HG03196 (cell line): Measurements from ENCODE around the gene ZFYVE16.
"Not testable (repeated sequence)": the region's sequence is repeated elsewhere in the genome, so short reads cannot be mapped to it uniquely, and the experiment has no call there.

ENCODE experiments used
- ATAC-seq: cut with Tn5 transposase; IDR thresholded peaks from one replicate; pipeline ENCODE4 v1.9.1; 2021; ENCODE audit not compliant: unreplicated experiment

The ZFYVE16 gene

DNA sequence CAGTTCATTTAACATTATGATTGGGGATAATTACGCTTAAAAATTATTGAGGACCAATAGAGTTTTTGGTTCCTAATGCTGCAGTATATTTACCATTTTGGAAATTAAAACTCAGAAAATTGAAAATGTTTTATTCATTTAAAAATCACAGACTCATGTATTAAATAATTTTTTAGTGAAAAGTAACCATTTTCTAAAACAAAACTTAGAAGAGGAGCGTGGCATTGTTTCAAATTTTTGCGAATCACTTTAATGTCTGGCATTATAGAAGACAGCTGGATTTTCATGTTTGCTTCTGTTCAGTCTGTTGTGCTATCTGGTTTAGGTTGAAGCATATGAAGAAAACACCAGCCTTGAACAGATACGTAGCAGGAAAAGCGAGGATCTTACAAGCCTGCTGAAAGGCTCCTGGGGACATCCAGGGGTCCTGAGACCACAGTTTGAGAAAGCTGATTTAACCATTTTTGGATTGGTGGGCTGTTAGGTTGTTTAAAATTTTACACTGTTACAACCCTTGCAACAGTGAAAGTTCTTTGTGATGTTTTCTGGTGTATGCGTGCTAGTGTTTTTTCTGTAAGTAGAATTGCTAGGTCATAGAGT, 1.6 kb downstream of the ZFYVE16 start:
- no peak for ATAC-seq

- ATAC-seq = no peak
Measured at GRCh38 chr5:80411589-80412219, 3.8 kb downstream of the ZFYVE16 start.

- no peak for ATAC-seq
Measured at GRCh38 chr5:80414113-80414512, 6.2 kb downstream of the ZFYVE16 start.

- no peak for ATAC-seq
Measured at GRCh38 chr5:80417973-80418372, 10.1 kb downstream of the ZFYVE16 start.

GRCh38 chr5:80424365-80424764, 16.5 kb downstream of the ZFYVE16 start:
- not testable (repeated sequence) for ATAC-seq

DNA sequence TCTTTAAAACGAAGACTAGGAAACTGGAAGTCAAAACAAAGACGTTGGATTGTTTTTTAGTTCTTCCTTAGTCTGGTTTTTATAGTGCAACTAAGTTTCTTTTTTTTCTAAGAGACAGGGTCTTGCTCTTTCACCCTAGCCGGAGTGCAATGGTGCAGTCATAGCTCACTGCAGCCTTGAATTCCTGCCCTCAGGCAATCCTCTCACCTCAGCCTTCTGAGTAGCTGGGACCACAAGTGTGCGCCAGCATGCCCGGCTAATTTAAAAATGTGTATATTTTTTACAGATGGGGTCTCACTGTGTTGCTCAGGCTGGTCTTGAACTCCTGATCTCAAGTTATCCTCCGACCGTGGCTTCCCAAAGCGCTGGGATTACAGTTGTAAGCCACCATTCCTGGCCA, 27.6 kb downstream of the ZFYVE16 start:
- no peak for ATAC-seq

DNA sequence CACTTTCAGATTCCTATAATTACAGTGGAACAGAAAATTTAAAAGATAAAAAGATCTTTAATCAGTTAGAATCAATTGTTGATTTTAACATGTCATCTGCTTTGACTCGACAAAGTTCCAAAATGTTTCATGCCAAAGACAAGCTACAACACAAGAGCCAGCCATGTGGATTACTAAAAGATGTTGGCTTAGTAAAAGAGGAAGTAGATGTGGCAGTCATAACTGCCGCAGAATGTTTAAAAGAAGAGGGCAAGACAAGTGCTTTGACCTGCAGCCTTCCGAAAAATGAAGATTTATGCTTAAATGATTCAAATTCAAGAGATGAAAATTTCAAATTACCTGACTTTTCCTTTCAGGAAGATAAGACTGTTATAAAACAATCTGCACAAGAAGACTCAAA, 29.5 kb downstream of the ZFYVE16 start:
- ATAC-seq = no peak

DNA sequence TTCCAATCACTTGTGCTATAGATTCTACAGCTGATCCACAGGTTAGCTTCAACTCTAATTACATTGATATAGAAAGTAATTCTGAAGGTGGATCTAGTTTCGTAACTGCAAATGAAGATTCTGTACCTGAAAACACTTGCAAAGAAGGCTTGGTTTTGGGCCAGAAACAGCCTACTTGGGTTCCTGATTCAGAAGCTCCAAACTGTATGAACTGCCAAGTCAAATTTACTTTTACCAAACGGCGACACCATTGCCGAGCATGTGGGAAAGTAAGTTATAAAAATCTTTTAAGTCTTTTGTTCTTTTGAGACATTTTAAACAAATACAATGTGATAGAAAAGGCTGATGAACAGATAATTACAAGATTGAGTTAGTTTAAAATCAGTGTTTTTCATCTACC, 30.9 kb downstream of the ZFYVE16 start:
- ATAC-seq = no peak

- no peak for ATAC-seq
Measured at GRCh38 chr5:80439213-80439612, 31.3 kb downstream of the ZFYVE16 start.

DNA sequence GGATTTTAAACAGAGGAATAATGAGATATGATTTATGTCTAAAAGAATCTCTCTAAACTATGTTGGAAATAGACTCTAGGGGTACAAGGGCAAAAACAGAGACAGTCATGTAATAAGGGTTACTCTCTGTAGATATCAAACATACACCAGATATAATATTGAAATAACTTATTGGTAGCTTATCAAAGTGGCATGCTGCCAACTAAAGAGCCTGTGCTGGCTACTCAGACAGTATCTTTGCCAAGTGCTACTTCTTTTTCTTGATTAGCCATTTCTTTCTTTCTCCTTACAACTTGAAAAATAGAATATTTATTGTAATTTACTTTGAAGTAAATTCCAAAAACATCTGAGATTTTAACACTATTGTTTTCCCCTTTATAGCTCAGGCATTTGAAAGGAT, 34.9 kb downstream of the ZFYVE16 start:
- no peak for ATAC-seq

GRCh38 chr5:80453366-80453765, 45.5 kb downstream of the ZFYVE16 start:
- ATAC-seq = no peak

DNA sequence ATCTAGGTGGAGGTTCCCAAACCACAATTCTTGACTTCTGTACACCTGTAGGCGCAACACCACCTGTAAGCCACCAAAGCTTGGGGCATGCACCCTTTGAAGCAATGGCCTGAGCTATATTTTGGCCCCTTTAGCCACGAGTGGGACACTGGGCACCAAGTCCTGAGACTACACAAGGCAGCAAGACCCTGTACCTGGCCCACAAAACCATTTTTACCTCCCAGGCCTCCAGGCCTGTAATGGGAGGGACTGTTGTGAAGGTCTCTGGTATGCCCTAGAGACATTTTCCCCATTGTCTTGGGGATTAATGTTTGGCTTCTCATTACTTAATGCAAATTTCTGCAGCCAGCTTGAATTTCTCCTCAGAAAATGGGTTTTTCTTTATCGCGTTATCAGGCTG, 55.4 kb downstream of the ZFYVE16 start:
- ATAC-seq = no peak

DNA sequence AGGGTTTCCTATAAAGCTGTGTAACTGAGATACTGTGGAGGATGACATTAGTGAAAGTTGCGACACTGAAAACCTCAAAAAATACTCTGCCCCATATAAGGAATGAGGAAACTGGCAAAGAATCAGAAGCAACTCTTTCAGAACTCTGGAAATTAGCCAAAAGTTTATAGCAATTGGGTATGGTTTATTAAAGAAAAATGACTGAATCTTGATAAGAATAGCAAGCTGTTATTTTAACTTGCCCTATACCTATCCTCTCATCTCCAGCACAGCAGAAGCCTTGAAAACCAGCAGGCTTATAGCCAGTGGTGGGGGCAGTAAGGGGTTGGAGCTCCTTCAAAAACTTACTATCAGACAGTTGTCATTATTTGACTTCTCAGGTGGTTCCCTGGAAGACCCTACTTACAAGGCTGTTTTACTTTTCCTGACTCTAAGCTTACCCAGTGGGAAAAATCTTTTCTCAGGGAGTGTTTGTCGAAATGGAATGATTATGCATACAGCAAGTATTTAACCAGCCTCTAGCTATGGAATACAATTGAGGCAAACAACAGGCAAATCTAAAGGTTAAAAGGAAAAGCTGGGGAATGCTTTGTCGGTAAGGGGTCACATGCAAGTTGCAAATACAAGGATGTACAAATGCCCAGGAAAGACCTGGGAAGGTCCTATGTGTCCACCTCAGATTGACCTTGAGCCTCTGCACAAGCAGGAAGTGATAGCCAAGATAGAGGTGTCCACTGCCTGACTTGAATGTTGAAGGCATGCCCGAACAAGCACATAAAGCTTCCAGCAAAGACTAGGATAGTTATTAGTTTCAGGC, 59.0 kb downstream of the ZFYVE16 start:
- ATAC-seq = no peak

- ATAC-seq = no peak
Measured at GRCh38 chr5:80468131-80468530, 60.3 kb downstream of the ZFYVE16 start.

- not testable (repeated sequence) for ATAC-seq
Measured at GRCh38 chr5:80470631-80471030, 62.8 kb downstream of the ZFYVE16 start.

- ATAC-seq = no peak
Measured at GRCh38 chr5:80474929-80475328, 67.1 kb downstream of the ZFYVE16 start.

GRCh38 chr5:80479713-80480112, 71.8 kb downstream of the ZFYVE16 start:
- no peak for ATAC-seq

DNA sequence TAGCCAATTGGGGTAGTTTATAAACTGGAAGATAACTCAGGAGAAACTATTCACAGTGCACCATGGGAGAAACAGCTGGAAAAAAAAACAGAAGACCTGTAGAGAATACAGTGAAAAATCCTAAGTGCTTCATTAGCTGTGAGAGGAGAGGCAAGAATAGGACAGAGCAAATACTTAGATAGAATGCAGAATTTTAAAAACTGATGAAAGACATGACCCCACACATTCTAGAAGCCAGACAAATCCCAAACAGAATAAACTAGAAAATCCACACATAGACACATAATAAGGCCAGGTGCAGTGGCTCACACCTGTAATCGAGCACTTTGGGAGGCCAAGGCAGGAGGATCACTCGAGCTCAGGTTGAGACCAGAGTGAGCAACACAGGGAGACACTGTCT, 72.5 kb downstream of the ZFYVE16 start:
- ATAC-seq = no peak

- peak; percentile 72 for ATAC-seq
Measured at GRCh38 chr5:80481019-80481893, 73.4 kb downstream of the ZFYVE16 start.

DNA sequence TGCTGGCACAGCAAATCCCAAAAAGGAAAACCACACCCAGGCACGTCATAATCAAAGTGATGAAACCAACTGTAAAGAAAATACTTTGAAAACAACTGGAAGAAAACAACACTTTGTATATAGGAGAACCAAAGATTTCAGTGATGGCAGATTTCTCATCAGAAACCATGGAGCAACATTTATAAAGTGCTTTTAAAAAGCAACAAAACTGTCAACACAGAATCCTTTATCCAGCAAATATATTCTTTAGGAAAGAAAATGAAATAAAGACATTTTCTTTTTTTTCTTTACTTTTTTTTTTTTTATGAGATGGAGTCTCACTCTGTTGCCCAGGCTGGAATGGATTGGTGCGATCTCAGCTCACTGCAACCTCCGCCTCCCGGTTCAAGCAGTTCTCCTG, 74.7 kb downstream of the ZFYVE16 start:
- no peak for ATAC-seq

- ATAC-seq = no peak
Measured at GRCh38 chr5:80483636-80484232, 75.9 kb downstream of the ZFYVE16 start.
